ENCODE data around the gene EVI5L. TPM values are rescaled to one million over a fixed set of nuclear protein-coding genes. Genes with fewer than 3 reads are reported as not detected.

EVI5L gene
- polyA plus RNA-seq, 1 donor from 2014 or later, result 50.6 TPM

- H3K9me2 ChIP-seq (ENCODE audit: insufficient read depth, low read length), result no peaks in the 10 kb centered on the region
- no peak overlapping the region for H3K4me3 ChIP-seq (ENCODE audit: low read length)
- H3K9me3 ChIP-seq (ENCODE audit: low read length), result no peaks in the 10 kb centered on the region
- H3K27ac ChIP-seq (ENCODE audit: low read length), result no peak overlapping the region
- H3K4me2 ChIP-seq (ENCODE audit: low read length), result no peak overlapping the region
- no peak overlapping the region for H3K9ac ChIP-seq (ENCODE audit: low read length)
- peaks cover 6% of the 10 kb centered on the region for H3K27me3 ChIP-seq (ENCODE audit: insufficient read depth, low read depth, low read length)
- no peaks in the 10 kb centered on the region for H3F3A ChIP-seq (ENCODE audit: insufficient read depth, low read length, poor library complexity, severe bottlenecking)
- no peak overlapping the region for H2AFZ ChIP-seq (ENCODE audit: low read depth, low read length)
- TF ChIP-seq POLR2AphosphoS5 (IDR thresholded peaks at IDR 0.05) (no peak), REST (IDR thresholded peaks at IDR 0.05; ENCODE audit: borderline replicate concordance) (no peak), SMC3 (conservative IDR thresholded peaks at IDR 0.05; ENCODE audit: poor library complexity) (no peak), CTCF (IDR thresholded peaks at IDR 0.05; ENCODE audit: poor library complexity, severe bottlenecking) (no peak), TAF1 (IDR thresholded peaks at IDR 0.05; ENCODE audit: low read depth) (no peak), RAD21 (conservative IDR thresholded peaks at IDR 0.05) (no peak), EZH2 (IDR thresholded peaks at IDR 0.05; ENCODE audit: borderline replicate concordance, insufficient read depth, low read length, poor library complexity, severe bottlenecking) (no peak), EP300 (conservative IDR thresholded peaks at IDR 0.05; ENCODE audit: poor library complexity, severe bottlenecking) (no peak), MXI1 (conservative IDR thresholded peaks at IDR 0.05; ENCODE audit: poor library complexity, severe bottlenecking) (no peak)
- no peaks in the 10 kb centered on the region for H3K79me2 ChIP-seq (replicated peaks; ENCODE audit: insufficient read depth, low read length)
- H3K36me3 ChIP-seq (ENCODE audit: insufficient read depth, low read length), result no peaks in the 10 kb centered on the region
- no peaks in the 10 kb centered on the region for H4K20me1 ChIP-seq (ENCODE audit: insufficient read depth)
Measured at GRCh38 chr19:7883105-7883504, 53.1 kb downstream of the EVI5L start.

GRCh38 chr19:7883796-7884570, 54.0 kb downstream of the EVI5L start:
- H3K9ac ChIP-seq (ENCODE audit: low read length), result no peak overlapping the region
- H4K20me1 ChIP-seq (ENCODE audit: insufficient read depth), result no peaks in the 10 kb centered on the region
- H3K9me3 ChIP-seq (ENCODE audit: low read length), result no peaks in the 10 kb centered on the region
- TF ChIP-seq SMC3 (conservative IDR thresholded peaks at IDR 0.05; ENCODE audit: poor library complexity) (no peak), EZH2 (IDR thresholded peaks at IDR 0.05; ENCODE audit: borderline replicate concordance, insufficient read depth, low read length, poor library complexity, severe bottlenecking) (no peak), CTCF (IDR thresholded peaks at IDR 0.05; ENCODE audit: poor library complexity, severe bottlenecking) (no peak), RAD21 (conservative IDR thresholded peaks at IDR 0.05) (no peak)
- no peak overlapping the region for H2AFZ ChIP-seq (ENCODE audit: low read depth, low read length)
- no peak overlapping the region for H3K27ac ChIP-seq (ENCODE audit: low read length)
- no peaks in the 10 kb centered on the region for H3K79me2 ChIP-seq (replicated peaks; ENCODE audit: insufficient read depth, low read length)
- no peak overlapping the region for H3K4me2 ChIP-seq (ENCODE audit: low read length)
- H3K36me3 ChIP-seq (ENCODE audit: insufficient read depth, low read length), result no peaks in the 10 kb centered on the region
- no peaks in the 10 kb centered on the region for H3F3A ChIP-seq (ENCODE audit: insufficient read depth, low read length, poor library complexity, severe bottlenecking)
- H3K9me2 ChIP-seq (ENCODE audit: insufficient read depth, low read length), result no peaks in the 10 kb centered on the region
- H3K27me3 ChIP-seq (ENCODE audit: insufficient read depth, low read depth, low read length), result peaks cover 13% of the 10 kb centered on the region
- no peak overlapping the region for H3K4me3 ChIP-seq (ENCODE audit: low read length)
